Fibroblast of skin of right quadriceps (primary cell): ENCODE data around the gene KIT.

ENCODE experiments used
- DNase-seq: peaks from one replicate; pipeline ENCODE4 v3.0.0-alpha.2; 2013

Gene KIT

GRCh38 chr4:54661169-54661568, 3.4 kb downstream of the KIT start:
- peak; percentile 77 for DNase-seq

GRCh38 chr4:54661686-54662085, 3.9 kb downstream of the KIT start:
- peak; percentile 94 for DNase-seq

GRCh38 chr4:54662123-54662522, 4.4 kb downstream of the KIT start:
- no peak for DNase-seq

- DNase-seq = peak; percentile 45
Measured at GRCh38 chr4:54662901-54663585, 5.3 kb downstream of the KIT start.

GRCh38 chr4:54664400-54664799, 6.6 kb downstream of the KIT start:
- no peak for DNase-seq

- no peak for DNase-seq
Measured at GRCh38 chr4:54668014-54668611, 10.4 kb downstream of the KIT start.

GRCh38 chr4:54669831-54670230, 12.1 kb downstream of the KIT start:
- DNase-seq = no peak

- DNase-seq = no peak
Measured at GRCh38 chr4:54675721-54676461, 18.1 kb downstream of the KIT start.

- no peak for DNase-seq
Measured at GRCh38 chr4:54676658-54677057, 18.9 kb downstream of the KIT start.

GRCh38 chr4:54677416-54677815, 19.7 kb downstream of the KIT start:
- no peak for DNase-seq

GRCh38 chr4:54677853-54678650, 20.3 kb downstream of the KIT start:
- DNase-seq = no peak

- DNase-seq = no peak
Measured at GRCh38 chr4:54678826-54679225, 21.1 kb downstream of the KIT start.

GRCh38 chr4:54679813-54680212, 22.1 kb downstream of the KIT start:
- no peak for DNase-seq

GRCh38 chr4:54683616-54684346, 26.0 kb downstream of the KIT start:
- no peak for DNase-seq

GRCh38 chr4:54685810-54686209, 28.1 kb downstream of the KIT start:
- DNase-seq = no peak

GRCh38 chr4:54687887-54688841, 30.4 kb downstream of the KIT start:
- peak; percentile 90 for DNase-seq

GRCh38 chr4:54695337-54695736, 37.6 kb downstream of the KIT start:
- DNase-seq = no peak

- no peak for DNase-seq
Measured at GRCh38 chr4:54695788-54696187, 38.0 kb downstream of the KIT start.

- DNase-seq = no peak
Measured at GRCh38 chr4:54696649-54697048, 38.9 kb downstream of the KIT start.

GRCh38 chr4:54700986-54701385, 43.2 kb downstream of the KIT start:
- DNase-seq = no peak

- DNase-seq = no peak
Measured at GRCh38 chr4:54703182-54703581, 45.4 kb downstream of the KIT start.
